H9 (cell line): Measurements from ENCODE around the gene PANX2. TPM values are rescaled to one million over a fixed set of nuclear protein-coding genes. Genes with fewer than 3 reads are reported as not detected.

Experiments used
- DNase-seq: peaks from one replicate; pipeline ENCODE4 v3.0.0-alpha.2; 2017
- H2AFZ ChIP-seq: one replicate; pipeline ENCODE4 v1.6.1; 2013; ENCODE audit warnings: mild to moderate bottlenecking, low read length, control low read depth, moderate library complexity
- H2AK5ac ChIP-seq: 2 replicates; pipeline ENCODE4 v1.6.1; 2013; ENCODE audit warnings: low read length, control low read depth, mixed read lengths; ENCODE audit not compliant: insufficient read length
- H2BK120ac ChIP-seq: one replicate; pipeline ENCODE4 v1.6.1; 2013; ENCODE audit warnings: low read depth, mild to moderate bottlenecking, low read length, control low read depth, inconsistent platforms; ENCODE audit not compliant: poor library complexity, severe bottlenecking
- H2BK12ac ChIP-seq: 2 replicates; pipeline ENCODE4 v1.6.1; 2013; ENCODE audit warnings: low read length, control low read depth, mixed read lengths, low read depth; ENCODE audit not compliant: insufficient read length
- H2BK15ac ChIP-seq: 2 replicates; pipeline ENCODE4 v1.6.1; 2013; ENCODE audit warnings: low read depth, low read length, control low read depth
- H2BK20ac ChIP-seq: one replicate; pipeline ENCODE4 v1.6.1; 2013; ENCODE audit warnings: low read depth, mild to moderate bottlenecking, low read length, control low read depth, inconsistent platforms; ENCODE audit not compliant: poor library complexity, severe bottlenecking
- H2BK5ac ChIP-seq: 2 replicates; pipeline ENCODE4 v1.6.1; 2013; ENCODE audit warnings: low read length, control low read depth, mixed read lengths; ENCODE audit not compliant: insufficient read length
- H3K14ac ChIP-seq: 2 replicates; pipeline ENCODE4 v1.6.1; 2013; ENCODE audit warnings: low read length, control low read depth; ENCODE audit not compliant: insufficient read depth
- H3K18ac ChIP-seq: 2 replicates; pipeline ENCODE4 v1.6.1; 2013; ENCODE audit warnings: low read depth, mild to moderate bottlenecking, mixed read lengths, low read length, control low read depth; ENCODE audit not compliant: insufficient read length
- H3K23ac ChIP-seq: 2 replicates; pipeline ENCODE4 v1.6.1; 2013; ENCODE audit warnings: low read length, control low read depth, mixed read lengths, low read depth; ENCODE audit not compliant: insufficient read length
- H3K23me2 ChIP-seq: 2 replicates; pipeline ENCODE4 v1.6.1; 2013; ENCODE audit warnings: low read depth, mild to moderate bottlenecking, mixed read lengths, low read length, control low read depth; ENCODE audit not compliant: insufficient read length, poor library complexity, severe bottlenecking
- H3K27ac ChIP-seq: 2 replicates; pipeline ENCODE4 v1.5.1; 2013; ENCODE audit warnings: low read length, control low read depth, mixed read lengths, low read depth; ENCODE audit not compliant: insufficient read length
- H3K27me3 ChIP-seq: 2 replicates; pipeline ENCODE4 v1.6.1; 2013; ENCODE audit warnings: low read length, control low read depth, inconsistent platforms; ENCODE audit not compliant: insufficient read depth
- H3K4ac ChIP-seq: 2 replicates; pipeline ENCODE4 v1.6.1; 2013; ENCODE audit warnings: low read depth, mild to moderate bottlenecking, control low read depth, inconsistent platforms, low read length, moderate library complexity
- H3K4me1 ChIP-seq: 2 replicates; pipeline ENCODE4 v1.6.1; 2013; ENCODE audit warnings: low read length, control low read depth, inconsistent platforms; ENCODE audit not compliant: insufficient read depth
- H3K4me2 ChIP-seq: 2 replicates; pipeline ENCODE4 v1.6.1; 2013; ENCODE audit warnings: low read length, control low read depth, mixed read lengths; ENCODE audit not compliant: insufficient read length, insufficient read depth
- H3K56ac ChIP-seq: 2 replicates; pipeline ENCODE4 v1.6.1; 2013; ENCODE audit warnings: low read depth, mild to moderate bottlenecking, mixed read lengths, low read length, control low read depth; ENCODE audit not compliant: insufficient read length
- H3K79me1 ChIP-seq: 2 replicates; pipeline ENCODE4 v1.6.1; 2013; ENCODE audit warnings: low read depth, mild to moderate bottlenecking, moderate library complexity, low read length, control low read depth, inconsistent platforms; ENCODE audit not compliant: insufficient read depth, poor library complexity, severe bottlenecking
- H3K79me2 ChIP-seq: 2 replicates; pipeline ENCODE4 v1.6.1; 2013; ENCODE audit warnings: low read length, control low read depth, inconsistent platforms; ENCODE audit not compliant: insufficient read depth
- H3K9ac ChIP-seq: 2 replicates; pipeline ENCODE4 v1.6.1; 2013; ENCODE audit warnings: low read length, control low read depth, mixed read lengths; ENCODE audit not compliant: insufficient read length; ENCODE audit errors: extremely low read depth
- H3K9me3 ChIP-seq: one replicate; pipeline ENCODE4 v1.6.1; 2013; ENCODE audit warnings: low read depth, low read length, inconsistent platforms; ENCODE audit not compliant: control insufficient read depth
- H3T11ph ChIP-seq: one replicate; pipeline ENCODE4 v1.6.1; 2013; ENCODE audit warnings: mild to moderate bottlenecking, low read length, control low read depth, inconsistent platforms
- H4K20me1 ChIP-seq: one replicate; pipeline ENCODE4 v1.6.1; 2013; ENCODE audit not compliant: control insufficient read depth, insufficient read length, insufficient read depth
- H4K5ac ChIP-seq: 2 replicates; pipeline ENCODE4 v1.6.1; 2013; ENCODE audit warnings: low read depth, mild to moderate bottlenecking, mixed read lengths, low read length, control low read depth; ENCODE audit not compliant: insufficient read length
- H4K8ac ChIP-seq: replicated peaks from 2 replicates; pipeline ENCODE4 v1.6.1; 2013; ENCODE audit warnings: low read length, control low read depth, mixed read lengths, low read depth; ENCODE audit not compliant: insufficient read length
- H4K91ac ChIP-seq: 2 replicates; pipeline ENCODE4 v1.6.1; 2013; ENCODE audit warnings: low read depth, mild to moderate bottlenecking, moderate library complexity, mixed read lengths, low read length, control low read depth; ENCODE audit not compliant: insufficient read length
- H3K27ac Mint-ChIP-seq, 3 experiments: 2 replicates in 2 of 3; 3 replicates in 1 of 3; pipeline ENCODE4 v1.8.0; 2020 to 2021; ENCODE audit warnings: mixed read lengths in 3 of 3, mild to moderate bottlenecking in 1 of 3, moderate library complexity in 1 of 3
- H3K27me3 Mint-ChIP-seq: 2 replicates; pipeline ENCODE4 v1.8.0; 2021; ENCODE audit warnings: low read depth, mild to moderate bottlenecking, moderate library complexity, mixed read lengths
- H3K36me3 Mint-ChIP-seq, 3 experiments: 2 replicates in 2 of 3; 3 replicates in 1 of 3; pipeline ENCODE4 v1.8.0; 2020 to 2021; ENCODE audit warnings: low read depth in 3 of 3, mixed read lengths in 3 of 3; ENCODE audit not compliant: insufficient read depth in 1 of 3
- H3K4me1 Mint-ChIP-seq, 2 experiments: 2 replicates each; pipeline ENCODE4 v1.8.0; 2020; ENCODE audit warnings: mixed read lengths in 2 of 2
- H3K4me3 Mint-ChIP-seq, 2 experiments: 2 replicates in 1 of 2; 3 replicates in 1 of 2; pipeline ENCODE4 v1.8.0; 2020 to 2021; ENCODE audit warnings: mild to moderate bottlenecking in 2 of 2, mixed read lengths in 2 of 2, moderate library complexity in 1 of 2
- H3K9me3 Mint-ChIP-seq, 2 experiments: 2 replicates in 1 of 2; 3 replicates in 1 of 2; pipeline ENCODE4 v1.8.0; 2020; ENCODE audit warnings: mild to moderate bottlenecking in 2 of 2, mixed read lengths in 2 of 2, moderate library complexity in 1 of 2
- WGBS: extraction: QIAGEN DNeasy Blood & Tissue Kit; methylation state at CpG from one replicate; pipeline ENCODE4 v1.1.7; 2013; ENCODE audit warnings: missing lambda C conversion rate, low lambda C conversion rate, mixed read lengths; ENCODE audit not compliant: insufficient read length; ENCODE audit errors: extremely low coverage; 5-methylcytosine and 5-hydroxymethylcytosine counted together
- total RNA-seq: library from RNA; stranded (reverse); gene quantifications from 2 replicates; pipeline ENCODE4 v1.2.1, GENCODE V29; 2021
- TF ChIP-seq, protein P1 (sequence below): fragments of 200-600 bp; sonication (generic); conservative IDR thresholded peaks from 3 replicates; pipeline ENCODE4 v1.8.0; 2021; ENCODE audit warnings: antibody characterized with exemption, mild to moderate bottlenecking

The PANX2 gene
- total RNA-seq, 1 experiment from 2014 or later, result 8.0 TPM

DNA sequence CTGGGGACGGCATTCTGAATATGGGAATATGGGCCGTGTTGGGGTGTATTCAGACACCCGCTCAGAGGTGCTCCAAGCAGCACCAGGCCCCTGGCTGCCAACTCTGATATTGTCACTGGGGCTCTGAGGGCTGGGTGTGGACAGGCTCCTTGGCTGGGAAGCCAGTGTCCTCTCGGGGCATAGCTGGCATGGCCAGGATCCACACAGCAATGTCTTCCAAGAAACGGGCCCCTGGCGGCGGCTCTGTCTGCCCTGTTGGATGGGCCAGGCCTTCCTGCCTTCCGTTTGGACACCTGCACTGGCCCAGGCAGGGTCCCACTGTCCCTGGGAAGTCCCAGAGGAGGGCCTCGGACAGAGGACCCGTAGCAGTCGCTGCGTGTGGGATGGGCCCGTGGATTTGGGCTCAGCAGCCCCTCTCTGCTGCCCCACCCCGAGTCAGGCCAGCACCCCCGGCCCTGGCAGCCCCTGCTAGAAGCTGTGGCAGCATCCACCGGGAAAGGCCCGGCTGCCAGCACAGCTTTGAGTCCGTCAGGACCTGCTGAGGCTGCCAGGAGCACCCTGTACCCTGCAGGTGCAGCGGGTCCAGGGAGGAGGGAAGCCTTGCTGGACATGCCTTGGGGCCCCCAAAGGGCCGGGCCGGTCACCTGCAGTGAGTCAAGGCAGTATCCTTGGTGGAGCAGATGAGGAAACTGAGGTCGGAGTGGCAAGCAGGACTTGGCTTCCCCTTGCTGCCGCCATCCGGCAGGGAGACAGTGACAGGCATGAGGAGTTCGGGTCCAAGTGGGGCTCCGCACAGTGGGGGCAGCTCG, 4.1 kb downstream of the PANX2 start:
- Histone ChIP-seq H4K5ac (no peak overlapping the region), H3K23ac (no peak overlapping the region), H2BK5ac (no peak overlapping the region), H4K20me1 (no peaks in the 10 kb centered on the region), H3K18ac (no peak overlapping the region), H2BK120ac (no peak overlapping the region), H2BK12ac (no peak overlapping the region), H2AFZ (no peak overlapping the region), H3K14ac (no peak overlapping the region), H3K56ac (no peak overlapping the region), H3K23me2 (peaks cover 5% of the 10 kb centered on the region), H3K79me2 (no peaks in the 10 kb centered on the region), H4K8ac (no peak overlapping the region), H2BK15ac (no peak overlapping the region), H3K4ac (no peak overlapping the region), H3K79me1 (no peaks in the 10 kb centered on the region), H3K4me1 (no peaks in the 10 kb centered on the region), H2AK5ac (no peak overlapping the region), H3K9me3 (no peaks in the 10 kb centered on the region), H3K9ac (no peak overlapping the region), H3K4me2 (no peak overlapping the region), H3T11ph (no peak overlapping the region), H4K91ac (no peak overlapping the region), H3K27ac (no peak overlapping the region), H2BK20ac (no peak overlapping the region), H3K27me3 (no peaks in the 10 kb centered on the region; the same call in 1 of the 2 replicates)
- Mint-ChIP-seq H3K27me3 (peaks cover 15% of the 10 kb centered on the region), H3K27ac (no peak overlapping the region), H3K4me1 (peaks cover 4 to 5% of the 10 kb centered on the region in 2 experiments), H3K36me3 (peaks cover 0 to 10% (median 4%) of the 10 kb centered on the region in 3 experiments; a peak in 4 of 7 replicates), H3K9me3 (no peaks in the 10 kb centered on the region; a peak in 2 of 5 replicates), H3K4me3 (no peak overlapping the region)
- no peak for DNase-seq
- TF ChIP-seq, protein P1, sequence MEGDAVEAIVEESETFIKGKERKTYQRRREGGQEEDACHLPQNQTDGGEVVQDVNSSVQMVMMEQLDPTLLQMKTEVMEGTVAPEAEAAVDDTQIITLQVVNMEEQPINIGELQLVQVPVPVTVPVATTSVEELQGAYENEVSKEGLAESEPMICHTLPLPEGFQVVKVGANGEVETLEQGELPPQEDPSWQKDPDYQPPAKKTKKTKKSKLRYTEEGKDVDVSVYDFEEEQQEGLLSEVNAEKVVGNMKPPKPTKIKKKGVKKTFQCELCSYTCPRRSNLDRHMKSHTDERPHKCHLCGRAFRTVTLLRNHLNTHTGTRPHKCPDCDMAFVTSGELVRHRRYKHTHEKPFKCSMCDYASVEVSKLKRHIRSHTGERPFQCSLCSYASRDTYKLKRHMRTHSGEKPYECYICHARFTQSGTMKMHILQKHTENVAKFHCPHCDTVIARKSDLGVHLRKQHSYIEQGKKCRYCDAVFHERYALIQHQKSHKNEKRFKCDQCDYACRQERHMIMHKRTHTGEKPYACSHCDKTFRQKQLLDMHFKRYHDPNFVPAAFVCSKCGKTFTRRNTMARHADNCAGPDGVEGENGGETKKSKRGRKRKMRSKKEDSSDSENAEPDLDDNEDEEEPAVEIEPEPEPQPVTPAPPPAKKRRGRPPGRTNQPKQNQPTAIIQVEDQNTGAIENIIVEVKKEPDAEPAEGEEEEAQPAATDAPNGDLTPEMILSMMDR, result no peak
- WGBS, result no CpG with 5 or more reads among the region's 27 CpGs
